GM12878 (cell line): ENCODE results near the gene PTEN. TPM values are rescaled to one million over a fixed set of nuclear protein-coding genes. Genes with fewer than 3 reads are reported as not detected.

Experiments used
- CBX3 ChIP-seq: fragments of 200-600 bp; sonication (generic); IDR thresholded peaks from 2 replicates; pipeline ENCODE4 v1.6.1; 2016; ENCODE audit warnings: low read depth, borderline replicate concordance
- CHD4 ChIP-seq: fragments of 200-600 bp; sonication (generic); IDR thresholded peaks from 2 replicates; pipeline ENCODE4 v1.6.1; 2016; ENCODE audit warnings: mild to moderate bottlenecking
- EED ChIP-seq: sonication (generic); IDR thresholded peaks from 2 replicates; pipeline ENCODE4 v1.6.1; 2016; ENCODE audit warnings: antibody characterized with exemption, low read depth
- HCFC1 ChIP-seq: fragments of 150-350 bp; IDR thresholded peaks from 2 replicates; pipeline ENCODE4 v1.6.1; 2014; ENCODE audit warnings: low read length
- HSF1 ChIP-seq: fragments of 150-350 bp; IDR thresholded peaks from 2 replicates; pipeline ENCODE4 v1.6.1; 2014; ENCODE audit warnings: mild to moderate bottlenecking, low read depth, low read length
- IKZF2 ChIP-seq, 2 experiments: fragments of 450-650 bp; IDR thresholded peaks; 2 replicates each; pipeline ENCODE4 v1.6.1; 2017; ENCODE audit warnings: mild to moderate bottlenecking in 2 of 2, moderate library complexity in 2 of 2
- MEF2B ChIP-seq: fragments of 450-650 bp; IDR thresholded peaks from 2 replicates; pipeline ENCODE4 v1.6.1; 2018; ENCODE audit warnings: mild to moderate bottlenecking, moderate library complexity; ENCODE audit not compliant: partially characterized antibody, poor library complexity, severe bottlenecking
- MYB ChIP-seq: fragments of 150-350 bp; IDR thresholded peaks from 2 replicates; pipeline ENCODE4 v1.6.1; 2014; ENCODE audit warnings: mild to moderate bottlenecking, low read depth, low read length, borderline replicate concordance
- NBN ChIP-seq: fragments of 450-650 bp; IDR thresholded peaks from 2 replicates; pipeline ENCODE4 v1.6.1; 2016
- NFYB ChIP-seq: IDR thresholded peaks from 2 replicates; pipeline ENCODE4 v1.6.1; 2011; ENCODE audit warnings: low read depth, mild to moderate bottlenecking, low read length, improper control_type of control experiment, moderate library complexity; ENCODE audit not compliant: insufficient read depth
- NR2C2 ChIP-seq: IDR thresholded peaks from 2 replicates; pipeline ENCODE4 v1.6.1; 2011; ENCODE audit warnings: borderline replicate concordance, low read depth; ENCODE audit not compliant: control insufficient read depth, insufficient read length
- POLR2AphosphoS5 ChIP-seq: IDR thresholded peaks from 2 replicates; pipeline ENCODE4 v1.6.1; 2011; ENCODE audit warnings: mild to moderate bottlenecking, low read length, inconsistent platforms
- POU2F2 ChIP-seq: IDR thresholded peaks from 3 replicates; pipeline ENCODE4 v1.6.1; 2011; ENCODE audit warnings: low read depth, mild to moderate bottlenecking, low read length, borderline replicate concordance
- RCOR1 ChIP-seq: conservative IDR thresholded peaks from 2 replicates; pipeline ENCODE4 v1.6.1; 2012; ENCODE audit warnings: low read depth, low read length, improper control_type of control experiment
- SIX5 ChIP-seq: IDR thresholded peaks from 2 replicates; pipeline ENCODE4 v1.6.1; 2011; ENCODE audit warnings: mild to moderate bottlenecking, low read depth, low read length, moderate library complexity; ENCODE audit not compliant: severe bottlenecking
- SMAD1 ChIP-seq: fragments of 450-650 bp; IDR thresholded peaks from 2 replicates; pipeline ENCODE4 v1.6.1; 2018; ENCODE audit warnings: mild to moderate bottlenecking, low read depth; ENCODE audit not compliant: partially characterized antibody
- SP1 ChIP-seq: IDR thresholded peaks from one replicate; pipeline ENCODE4 v1.6.1; 2011; ENCODE audit warnings: low read depth, low read length
- SRF ChIP-seq, 2 experiments: IDR thresholded peaks; 2 replicates each; pipeline ENCODE4 v1.6.1; 2011; ENCODE audit warnings: low read depth in 2 of 2, low read length in 2 of 2, mild to moderate bottlenecking in 1 of 2, moderate library complexity in 1 of 2
- TARDBP ChIP-seq: IDR thresholded peaks from 2 replicates; pipeline ENCODE4 v1.6.1; 2016; ENCODE audit warnings: borderline replicate concordance
- TCF12 ChIP-seq: IDR thresholded peaks from 2 replicates; pipeline ENCODE4 v1.6.1; 2011; ENCODE audit warnings: low read depth, mild to moderate bottlenecking, low read length
- ZBED1 ChIP-seq: IDR thresholded peaks from 2 replicates; pipeline ENCODE4 v1.6.1; 2016; ENCODE audit warnings: borderline replicate concordance
- ZNF207 ChIP-seq: fragments of 450-650 bp; IDR thresholded peaks from 2 replicates; pipeline ENCODE4 v1.6.1; 2014; ENCODE audit warnings: antibody characterized with exemption, mild to moderate bottlenecking, borderline replicate concordance
- ZNF24 ChIP-seq: fragments of 450-650 bp; IDR thresholded peaks from 2 replicates; pipeline ENCODE4 v1.6.1; 2017; ENCODE audit warnings: antibody characterized with exemption, mild to moderate bottlenecking
- ZNF384 ChIP-seq: IDR thresholded peaks from 2 replicates; pipeline ENCODE4 v1.6.1; 2012; ENCODE audit warnings: low read depth, mild to moderate bottlenecking, low read length, improper control_type of control experiment, borderline replicate concordance
- ZNF622 ChIP-seq: fragments of 450-650 bp; IDR thresholded peaks from 2 replicates; pipeline ENCODE4 v1.6.1; 2017; ENCODE audit warnings: mild to moderate bottlenecking, inconsistent platforms
- ZSCAN29 ChIP-seq: fragments of 450-650 bp; IDR thresholded peaks from 2 replicates; pipeline ENCODE4 v1.6.1; 2017; ENCODE audit warnings: mild to moderate bottlenecking, moderate library complexity
- polyA plus RNA-seq, 11 experiments: library from polyadenylated mRNA; depleted of rRNA in 4 of 11; unstranded in 6 of 11; stranded (reverse) in 5 of 11; fragments of >200 nt; fragmentation: Nextera tagmentation in 4 of 11; fragmentation: Illumina TruSeq in 1 of 11; extraction: Ambion mirVana in 4 of 11; extraction: Trizol in 1 of 11; gene quantifications; 1 replicate in 1 of 11; 2 replicates in 10 of 11; pipeline versions ENCODE4 v1.2.1 to v1.2.3, GENCODE V29; 2011 to 2016; ENCODE audit warnings: inconsistent platforms in 2 of 11, missing spikeins in 2 of 11, low read depth in 1 of 11
- total RNA-seq, 4 experiments: library from RNA; depleted of rRNA in 3 of 4; stranded (reverse); fragments of >200 nt in 3 of 4; fragmentation: Illumina TruSeq in 1 of 4; extraction: Trizol in 1 of 4; gene quantifications; 2 replicates each; pipeline versions ENCODE4 v1.2.1 to v1.2.3, GENCODE V29; 2013 to 2021
- TF ChIP-seq, protein P1 (sequence below): fragments of 450-650 bp; IDR thresholded peaks from 2 replicates; pipeline ENCODE4 v1.6.1; 2017; ENCODE audit warnings: antibody characterized with exemption, mild to moderate bottlenecking, moderate library complexity
- TF ChIP-seq, protein P2 (sequence below): fragments of 450-650 bp; IDR thresholded peaks from 2 replicates; pipeline ENCODE4 v1.6.1; 2016; ENCODE audit warnings: mild to moderate bottlenecking

Gene PTEN
- total and polyA plus RNA-seq, 10 of the 15 experiments (the other 5 are each of a cell fraction or from before 2014, with no cell fraction given), result 26.1 to 175 (median 58.1) TPM

- TF ChIP-seq, protein P1, sequence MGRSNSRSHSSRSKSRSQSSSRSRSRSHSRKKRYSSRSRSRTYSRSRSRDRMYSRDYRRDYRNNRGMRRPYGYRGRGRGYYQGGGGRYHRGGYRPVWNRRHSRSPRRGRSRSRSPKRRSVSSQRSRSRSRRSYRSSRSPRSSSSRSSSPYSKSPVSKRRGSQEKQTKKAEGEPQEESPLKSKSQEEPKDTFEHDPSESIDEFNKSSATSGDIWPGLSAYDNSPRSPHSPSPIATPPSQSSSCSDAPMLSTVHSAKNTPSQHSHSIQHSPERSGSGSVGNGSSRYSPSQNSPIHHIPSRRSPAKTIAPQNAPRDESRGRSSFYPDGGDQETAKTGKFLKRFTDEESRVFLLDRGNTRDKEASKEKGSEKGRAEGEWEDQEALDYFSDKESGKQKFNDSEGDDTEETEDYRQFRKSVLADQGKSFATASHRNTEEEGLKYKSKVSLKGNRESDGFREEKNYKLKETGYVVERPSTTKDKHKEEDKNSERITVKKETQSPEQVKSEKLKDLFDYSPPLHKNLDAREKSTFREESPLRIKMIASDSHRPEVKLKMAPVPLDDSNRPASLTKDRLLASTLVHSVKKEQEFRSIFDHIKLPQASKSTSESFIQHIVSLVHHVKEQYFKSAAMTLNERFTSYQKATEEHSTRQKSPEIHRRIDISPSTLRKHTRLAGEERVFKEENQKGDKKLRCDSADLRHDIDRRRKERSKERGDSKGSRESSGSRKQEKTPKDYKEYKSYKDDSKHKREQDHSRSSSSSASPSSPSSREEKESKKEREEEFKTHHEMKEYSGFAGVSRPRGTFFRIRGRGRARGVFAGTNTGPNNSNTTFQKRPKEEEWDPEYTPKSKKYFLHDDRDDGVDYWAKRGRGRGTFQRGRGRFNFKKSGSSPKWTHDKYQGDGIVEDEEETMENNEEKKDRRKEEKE, result no peak
- TF ChIP-seq ZNF24 (peak; percentile 81), NR2C2 (no peak), NFYB (no peak), HCFC1 (peak; percentile 62), ZNF207 (peak; percentile 93), MYB (no peak), NBN (peak; percentile 93), EED (peak; percentile 82), ZNF622 (no peak), SMAD1 (no peak), RCOR1 (peak; percentile 95), ZNF384 (no peak), POLR2AphosphoS5 (peak; percentile 91), SP1 (peak; percentile 100), IKZF2 (IDR thresholded peaks at IDR 0.05) (peak; percentile 92), POU2F2 (peak; percentile 93; the same call in 2 of the 3 replicates), SRF (IDR thresholded peaks at IDR 0.05; ENCODE audit: low read depth in 2 of 2, low read length in 2 of 2) (peak in 1 of 2 experiments; percentile 61; a peak in 1 of 4 replicates), HSF1 (peak; percentile 79; the same call in 1 of the 2 replicates), CBX3 (no peak), MEF2B (peak; percentile 79), TARDBP (peak; percentile 81), CHD4 (no peak), TCF12 (peak; percentile 66; the same call in 1 of the 2 replicates), ZSCAN29 (peak; percentile 97), SIX5 (peak; percentile 2), ZBED1 (0 out of 2 replicates have a peak, but pooled peaks have one; percentile 21)
- TF ChIP-seq, protein P2, sequence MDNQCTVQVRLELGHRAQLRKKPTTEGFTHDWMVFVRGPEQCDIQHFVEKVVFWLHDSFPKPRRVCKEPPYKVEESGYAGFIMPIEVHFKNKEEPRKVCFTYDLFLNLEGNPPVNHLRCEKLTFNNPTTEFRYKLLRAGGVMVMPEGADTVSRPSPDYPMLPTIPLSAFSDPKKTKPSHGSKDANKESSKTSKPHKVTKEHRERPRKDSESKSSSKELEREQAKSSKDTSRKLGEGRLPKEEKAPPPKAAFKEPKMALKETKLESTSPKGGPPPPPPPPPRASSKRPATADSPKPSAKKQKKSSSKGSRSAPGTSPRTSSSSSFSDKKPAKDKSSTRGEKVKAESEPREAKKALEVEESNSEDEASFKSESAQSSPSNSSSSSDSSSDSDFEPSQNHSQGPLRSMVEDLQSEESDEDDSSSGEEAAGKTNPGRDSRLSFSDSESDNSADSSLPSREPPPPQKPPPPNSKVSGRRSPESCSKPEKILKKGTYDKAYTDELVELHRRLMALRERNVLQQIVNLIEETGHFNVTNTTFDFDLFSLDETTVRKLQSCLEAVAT, result peak; percentile 70
These were observed 1.3 kb upstream of the PTEN start (continued) for GRCh38 chr10:87861953-87862678.
